SU-DHL-6 (cell line): ENCODE results near the gene ACTL10.
"Not testable (repeated sequence)": the region's sequence is repeated elsewhere in the genome, so short reads cannot be mapped to it uniquely, and the experiment has no call there.

Experiments used
- H2AFZ ChIP-seq: fragments of 200-600 bp; sonication (generic); 2 replicates; pipeline ENCODE4 v1.6.1; 2014; ENCODE audit warnings: low read depth, mild to moderate bottlenecking, moderate library complexity, mixed read lengths, antibody characterized with exemption, low read length; ENCODE audit not compliant: severe bottlenecking
- H3F3A ChIP-seq: fragments of 200-600 bp; shearing (Covaris generic); 2 replicates; pipeline ENCODE4 v1.6.0; 2016; ENCODE audit warnings: antibody characterized with exemption, mild to moderate bottlenecking; ENCODE audit not compliant: insufficient read depth
- H3K27ac ChIP-seq: fragments of 200-600 bp; sonication (generic); 2 replicates; pipeline ENCODE4 v1.5.1; 2016; ENCODE audit warnings: low read depth, mild to moderate bottlenecking, low read length, moderate library complexity, mixed read lengths
- H3K27me3 ChIP-seq: fragments of 200-600 bp; sonication (generic), shearing (Covaris generic); 2 replicates; pipeline ENCODE4 v1.6.0; 2014; ENCODE audit warnings: mild to moderate bottlenecking, low read length
- H3K36me3 ChIP-seq: fragments of 200-600 bp; sonication (generic); 2 replicates; pipeline ENCODE4 v1.6.1; 2014; ENCODE audit warnings: mild to moderate bottlenecking, low read length, mixed read lengths
- H3K4me2 ChIP-seq: fragments of 300-600, 200-600 bp; shearing (Covaris generic), sonication (generic); 2 replicates; pipeline ENCODE4 v1.6.0; 2014; ENCODE audit warnings: low read length, low read depth, mild to moderate bottlenecking; ENCODE audit not compliant: poor library complexity, severe bottlenecking
- H3K4me3 ChIP-seq: fragments of 200-600 bp; sonication (generic); 2 replicates; pipeline ENCODE4 v1.5.1; 2014; ENCODE audit warnings: antibody characterized with exemption, low read length, mild to moderate bottlenecking, mixed read lengths; ENCODE audit not compliant: insufficient read depth, poor library complexity, severe bottlenecking
- H3K79me2 ChIP-seq: fragments of 200-600 bp; sonication (generic); 2 replicates; pipeline ENCODE4 v1.6.1; 2014; ENCODE audit warnings: mild to moderate bottlenecking, low read length, moderate library complexity; ENCODE audit not compliant: insufficient read depth
- H3K9ac ChIP-seq: fragments of 200-600 bp; sonication (generic); 2 replicates; pipeline ENCODE4 v1.7.0; 2014; ENCODE audit warnings: mild to moderate bottlenecking, low read length
- H3K9me2 ChIP-seq: fragments of 200-600 bp; sonication (generic); replicated peaks from 2 replicates; pipeline ENCODE4 v1.6.1; 2014; ENCODE audit warnings: low read length; ENCODE audit not compliant: insufficient read depth
- H3K9me3 ChIP-seq: fragments of 200-600 bp; sonication (generic); 2 replicates; pipeline ENCODE4 v1.6.1; 2014; ENCODE audit warnings: low read length, mixed read lengths; ENCODE audit not compliant: insufficient read depth
- H4K20me1 ChIP-seq: fragments of 200-600 bp; sonication (generic); 2 replicates; pipeline ENCODE4 v1.6.1; 2014; ENCODE audit warnings: low read depth, mild to moderate bottlenecking, antibody characterized with exemption, low read length, moderate library complexity, mixed read lengths
- EZH2phosphoT487 ChIP-seq: fragments of 200-600 bp; sonication (generic), shearing (Covaris generic); conservative IDR thresholded peaks from 2 replicates; pipeline ENCODE4 v1.6.1; 2018; ENCODE audit warnings: mild to moderate bottlenecking, antibody characterized with exemption, low read length, moderate library complexity, mixed read lengths
- TF ChIP-seq, protein P1 (sequence below): fragments of 200-600 bp; sonication (generic); IDR thresholded peaks from one replicate; pipeline ENCODE4 v1.5.1; 2017; ENCODE audit warnings: antibody characterized with exemption, mild to moderate bottlenecking, low read length, moderate library complexity; ENCODE audit not compliant: insufficient read depth, poor library complexity, severe bottlenecking

ACTL10 gene

DNA sequence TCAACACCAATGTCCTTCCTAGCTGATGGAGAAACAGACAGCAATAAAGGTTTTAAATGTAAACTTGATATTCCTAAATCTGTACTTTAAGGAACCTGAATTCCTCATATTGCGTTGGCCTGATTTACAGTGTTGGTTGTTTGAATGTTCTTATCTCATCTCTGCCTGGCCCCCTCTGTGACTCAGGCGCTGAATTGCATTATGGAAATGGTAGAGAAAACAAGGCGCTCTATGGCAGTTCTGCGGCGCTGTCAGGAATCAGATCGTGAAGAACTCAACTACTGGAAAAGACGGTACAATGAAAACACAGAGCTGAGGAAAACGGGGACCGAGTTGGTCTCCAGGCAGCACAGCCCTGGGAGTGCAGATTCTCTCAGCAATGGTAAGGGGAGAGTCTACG is 37.2 kb upstream of the ACTL10 start:
- Histone ChIP-seq H3K9me2 (no peaks in the 10 kb centered on the region), H2AFZ (no peak overlapping the region), H3K79me2 (no peaks in the 10 kb centered on the region), H3K27me3 (no peaks in the 10 kb centered on the region), H3K9ac (no peak overlapping the region), H3K36me3 (no peaks in the 10 kb centered on the region), H3K4me2 (no peak overlapping the region), H4K20me1 (no peaks in the 10 kb centered on the region), H3F3A (no peaks in the 10 kb centered on the region), H3K27ac (no peak overlapping the region), H3K9me3 (no peaks in the 10 kb centered on the region), H3K4me3 (no peak overlapping the region)
- no peak for TF ChIP-seq EZH2phosphoT487
- TF ChIP-seq, protein P1, sequence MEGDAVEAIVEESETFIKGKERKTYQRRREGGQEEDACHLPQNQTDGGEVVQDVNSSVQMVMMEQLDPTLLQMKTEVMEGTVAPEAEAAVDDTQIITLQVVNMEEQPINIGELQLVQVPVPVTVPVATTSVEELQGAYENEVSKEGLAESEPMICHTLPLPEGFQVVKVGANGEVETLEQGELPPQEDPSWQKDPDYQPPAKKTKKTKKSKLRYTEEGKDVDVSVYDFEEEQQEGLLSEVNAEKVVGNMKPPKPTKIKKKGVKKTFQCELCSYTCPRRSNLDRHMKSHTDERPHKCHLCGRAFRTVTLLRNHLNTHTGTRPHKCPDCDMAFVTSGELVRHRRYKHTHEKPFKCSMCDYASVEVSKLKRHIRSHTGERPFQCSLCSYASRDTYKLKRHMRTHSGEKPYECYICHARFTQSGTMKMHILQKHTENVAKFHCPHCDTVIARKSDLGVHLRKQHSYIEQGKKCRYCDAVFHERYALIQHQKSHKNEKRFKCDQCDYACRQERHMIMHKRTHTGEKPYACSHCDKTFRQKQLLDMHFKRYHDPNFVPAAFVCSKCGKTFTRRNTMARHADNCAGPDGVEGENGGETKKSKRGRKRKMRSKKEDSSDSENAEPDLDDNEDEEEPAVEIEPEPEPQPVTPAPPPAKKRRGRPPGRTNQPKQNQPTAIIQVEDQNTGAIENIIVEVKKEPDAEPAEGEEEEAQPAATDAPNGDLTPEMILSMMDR = no peak

DNA sequence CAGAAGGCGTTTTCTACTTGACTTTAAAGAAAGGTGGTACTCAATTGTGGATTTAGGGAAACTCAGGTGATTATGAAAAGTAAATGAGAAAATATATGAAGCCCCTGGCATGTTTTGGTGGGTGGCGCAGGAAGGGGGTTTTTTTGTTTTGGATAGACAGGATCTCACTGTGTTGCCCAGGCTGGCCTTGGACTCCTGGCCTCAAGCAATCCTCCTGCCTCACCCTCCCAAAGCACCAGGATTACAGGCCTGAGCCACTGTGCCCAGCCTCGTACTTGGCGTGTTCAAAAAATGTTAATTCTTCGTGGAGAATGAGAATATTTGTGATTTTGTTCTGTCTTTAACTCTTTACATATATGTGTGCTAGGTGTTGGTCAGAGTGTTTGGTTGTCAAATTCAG is 36.8 kb upstream of the ACTL10 start:
- Histone ChIP-seq H3K36me3 (no peaks in the 10 kb centered on the region), H2AFZ (no peak overlapping the region), H3K27me3 (no peaks in the 10 kb centered on the region), H3F3A (no peaks in the 10 kb centered on the region), H4K20me1 (no peaks in the 10 kb centered on the region), H3K79me2 (no peaks in the 10 kb centered on the region), H3K4me2 (no peak overlapping the region), H3K9me3 (no peaks in the 10 kb centered on the region), H3K27ac (no peak overlapping the region), H3K9me2 (no peaks in the 10 kb centered on the region), H3K9ac (no peak overlapping the region), H3K4me3 (no peak overlapping the region)
- TF ChIP-seq EZH2phosphoT487 = no peak
- TF ChIP-seq, protein P1 = no peak

DNA sequence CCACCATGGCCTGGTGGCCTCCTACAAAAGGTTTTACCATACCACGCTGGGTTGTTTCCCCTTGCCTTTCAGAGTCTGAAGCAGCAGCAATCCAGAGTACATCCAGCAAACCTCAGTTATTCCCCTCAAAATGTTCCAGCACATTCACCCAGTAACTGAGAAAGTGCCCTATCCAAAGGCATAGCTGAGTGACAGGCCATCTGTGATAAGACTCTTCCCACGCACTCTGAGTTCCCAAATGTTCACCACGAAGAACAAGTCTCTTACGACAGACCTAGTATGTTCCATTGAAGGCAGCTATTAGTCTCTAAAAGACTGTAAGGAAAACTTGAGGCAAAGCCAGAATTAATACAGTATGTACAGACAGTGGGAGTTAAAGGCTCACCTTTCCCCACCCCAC is 36.2 kb upstream of the ACTL10 start:
- Histone ChIP-seq H3K79me2 (no peaks in the 10 kb centered on the region), H3K36me3 (no peaks in the 10 kb centered on the region), H4K20me1 (no peaks in the 10 kb centered on the region), H3K9ac (no peak overlapping the region), H3K9me2 (no peaks in the 10 kb centered on the region), H3K4me3 (no peak overlapping the region), H3K27me3 (no peaks in the 10 kb centered on the region), H3K9me3 (no peaks in the 10 kb centered on the region), H3K4me2 (no peak overlapping the region), H3F3A (no peaks in the 10 kb centered on the region), H2AFZ (no peak overlapping the region), H3K27ac (no peak overlapping the region)
- TF ChIP-seq, protein P1 = no peak
- TF ChIP-seq EZH2phosphoT487 = no peak

DNA sequence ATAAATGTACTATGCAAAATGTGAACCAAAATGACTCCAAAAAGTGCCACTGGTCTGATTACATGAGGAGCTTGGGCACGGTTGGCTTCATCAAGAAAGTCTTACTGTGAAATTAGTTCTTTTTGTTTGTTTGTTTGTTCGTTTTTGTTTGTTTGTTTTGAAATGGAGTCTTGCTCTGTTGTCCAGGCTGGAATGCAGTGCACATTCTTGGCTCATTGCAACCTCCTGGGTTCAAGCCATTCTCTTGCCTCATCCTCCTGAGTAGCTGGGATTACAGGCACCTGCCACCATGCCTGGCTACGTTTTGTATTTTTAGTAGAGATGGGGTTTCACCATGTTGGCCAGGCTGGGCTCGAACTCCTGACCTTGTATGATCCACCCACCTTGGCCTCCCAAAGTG is 34.8 kb upstream of the ACTL10 start:
- not testable (repeated sequence) for H3K36me3 ChIP-seq, H3K4me2 ChIP-seq, H3K79me2 ChIP-seq, H3F3A ChIP-seq, H3K27ac ChIP-seq, H3K9me2 ChIP-seq, H2AFZ ChIP-seq, H4K20me1 ChIP-seq, H3K4me3 ChIP-seq, H3K9me3 ChIP-seq, H3K9ac ChIP-seq, H3K27me3 ChIP-seq
